DND-41 (cell line): ENCODE data around the gene LNX1.

Experiments
- ATAC-seq: fragments of 200-7000 bp; cut with Tn5 transposase; 3 replicates; pipeline ENCODE4 v1.9.1; 2021; ENCODE audit warnings: low read depth; ENCODE audit not compliant: insufficient read depth
- DNase-seq: peaks from one replicate; pipeline ENCODE4 v3.0.0-alpha.2; 2020
- H2AFZ ChIP-seq: 2 replicates; pipeline ENCODE4 v1.6.0; 2012; ENCODE audit warnings: low read depth, low read length
- H3K27ac ChIP-seq: 2 replicates; pipeline ENCODE4 v1.5.1; 2012; ENCODE audit warnings: low read length, inconsistent platforms
- H3K27me3 ChIP-seq: fragments of 200-600 bp; sonication (generic); 2 replicates; pipeline ENCODE4 v1.6.0; 2012; ENCODE audit warnings: low read length, mild to moderate bottlenecking, inconsistent platforms; ENCODE audit not compliant: insufficient read depth, poor library complexity
- H3K36me3 ChIP-seq: 2 replicates; pipeline ENCODE4 v1.5.1; 2012; ENCODE audit warnings: low read length, inconsistent platforms; ENCODE audit not compliant: insufficient read depth
- H3K4me1 ChIP-seq: 2 replicates; pipeline ENCODE4 v1.5.1; 2012; ENCODE audit warnings: mild to moderate bottlenecking, low read length; ENCODE audit not compliant: insufficient read depth
- H3K4me2 ChIP-seq: 2 replicates; pipeline ENCODE4 v1.6.0; 2012; ENCODE audit warnings: mild to moderate bottlenecking, moderate library complexity, low read length, inconsistent platforms; ENCODE audit not compliant: insufficient read depth
- H3K4me3 ChIP-seq, 2 experiments: fragments of 200-600 bp in 1 of 2; shearing (Covaris generic) in 1 of 2; 2 replicates each; pipeline ENCODE4 v1.5.1; 2012 to 2016; ENCODE audit warnings: inconsistent platforms in 2 of 2, low read length in 2 of 2, mild to moderate bottlenecking in 2 of 2, low read depth in 1 of 2, moderate library complexity in 1 of 2
- H3K79me2 ChIP-seq: 2 replicates; pipeline ENCODE4 v1.6.0; 2012; ENCODE audit warnings: low read length, inconsistent platforms; ENCODE audit not compliant: insufficient read depth
- H3K9ac ChIP-seq: 2 replicates; pipeline ENCODE4 v1.6.0; 2012; ENCODE audit warnings: low read depth, mild to moderate bottlenecking, inconsistent platforms, low read length, moderate library complexity
- H3K9me3 ChIP-seq: 2 replicates; pipeline ENCODE4 v1.5.1; 2012; ENCODE audit warnings: low read length, moderate library complexity, mild to moderate bottlenecking, inconsistent platforms; ENCODE audit not compliant: insufficient read depth, severe bottlenecking
- H4K20me1 ChIP-seq: 2 replicates; pipeline ENCODE4 v1.6.0; 2012; ENCODE audit warnings: low read length; ENCODE audit not compliant: insufficient read depth
- CTCF ChIP-seq: IDR thresholded peaks from 2 replicates; pipeline ENCODE4 v1.5.1; 2012; ENCODE audit warnings: borderline replicate concordance, low read length, moderate library complexity, mild to moderate bottlenecking; ENCODE audit not compliant: poor library complexity, severe bottlenecking; ENCODE audit errors: extremely low read depth
- EZH2 ChIP-seq: IDR thresholded peaks from 3 replicates; pipeline ENCODE4 v1.6.1; 2012; ENCODE audit warnings: borderline replicate concordance, low read depth, mild to moderate bottlenecking, moderate library complexity, low read length, inconsistent platforms; ENCODE audit not compliant: severe bottlenecking

Gene LNX1

DNA sequence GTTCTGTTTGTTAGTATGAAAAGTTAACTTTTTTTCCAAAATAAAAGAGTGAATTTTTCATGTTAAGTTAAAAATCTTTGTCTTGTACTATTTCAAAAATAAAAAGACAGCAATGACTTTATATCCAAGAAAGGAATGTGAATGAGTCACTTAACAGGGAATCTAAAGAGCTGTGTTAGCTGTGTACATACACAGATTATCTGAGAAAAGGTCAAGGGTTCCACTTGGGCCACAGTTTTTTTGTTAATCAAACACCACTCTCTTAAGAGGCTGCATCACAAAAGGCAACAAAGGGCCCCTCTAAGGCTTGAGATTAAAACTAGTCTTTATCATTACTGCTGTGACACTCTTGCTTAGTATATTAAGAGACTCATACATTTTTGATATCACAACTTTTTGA lies 131.7 kb downstream of the LNX1 start:
- Histone ChIP-seq H3K79me2 (no peaks in the 10 kb centered on the region), H3K9ac (no peak overlapping the region), H3K9me3 (no peaks in the 10 kb centered on the region), H3K4me1 (no peaks in the 10 kb centered on the region), H3K27me3 (no peaks in the 10 kb centered on the region), H3K4me2 (no peak overlapping the region), H2AFZ (no peak overlapping the region), H3K27ac (no peak overlapping the region), H3K4me3 (no peak overlapping the region), H4K20me1 (no peaks in the 10 kb centered on the region; the same call in 1 of the 2 replicates), H3K36me3 (peaks cover 80% of the 10 kb centered on the region)
- ATAC-seq (no peak), DNase-seq (no peak)
- TF ChIP-seq CTCF (no peak), EZH2 (no peak)

- DNase-seq, result no peak
- Histone ChIP-seq H3K9me3 (no peaks in the 10 kb centered on the region), H3K4me1 (no peaks in the 10 kb centered on the region), H3K27ac (no peak overlapping the region), H3K4me3 (no peak overlapping the region), H3K79me2 (no peaks in the 10 kb centered on the region), H3K27me3 (no peaks in the 10 kb centered on the region), H3K9ac (no peak overlapping the region), H4K20me1 (no peaks in the 10 kb centered on the region; the same call in 1 of the 2 replicates), H3K36me3 (peaks cover 92% of the 10 kb centered on the region), H2AFZ (no peak overlapping the region), H3K4me2 (no peak overlapping the region)
- no peak for ATAC-seq
- TF ChIP-seq EZH2 (no peak), CTCF (no peak)
These were observed 135.1 kb downstream of the LNX1 start for GRCh38 chr4:53456178-53456577.

- Histone ChIP-seq H3K36me3 (peaks cover 91% of the 10 kb centered on the region), H3K79me2 (no peaks in the 10 kb centered on the region), H3K9ac (no peak overlapping the region), H3K4me1 (no peaks in the 10 kb centered on the region), H3K27ac (no peak overlapping the region), H2AFZ (no peak overlapping the region), H4K20me1 (no peaks in the 10 kb centered on the region; the same call in 1 of the 2 replicates), H3K27me3 (no peaks in the 10 kb centered on the region), H3K4me2 (no peak overlapping the region), H3K9me3 (no peaks in the 10 kb centered on the region), H3K4me3 (no peak overlapping the region)
- TF ChIP-seq EZH2 (no peak), CTCF (no peak)
- DNase-seq (no peak), ATAC-seq (no peak)
These were observed 135.5 kb downstream of the LNX1 start for GRCh38 chr4:53455766-53456165.

DNA sequence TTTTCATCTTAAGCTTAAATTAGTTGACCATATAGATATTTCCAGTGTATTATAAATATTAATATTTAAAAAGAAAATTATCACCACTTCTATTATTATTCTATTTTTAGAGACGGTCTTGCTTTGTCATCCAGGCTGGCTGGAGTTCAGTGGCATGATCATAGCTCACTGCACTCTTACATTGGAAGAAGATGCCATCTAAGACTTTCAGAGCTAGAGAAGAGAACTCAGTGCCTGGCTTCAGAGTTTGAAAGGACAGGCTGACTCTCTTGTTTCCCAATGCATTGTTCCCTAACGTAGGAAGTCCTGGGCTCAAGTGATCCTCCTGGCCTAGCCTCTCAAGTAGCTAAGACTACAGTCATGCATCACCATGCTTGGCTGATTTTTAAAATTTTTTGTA lies 137.9 kb downstream of the LNX1 start:
- H2AFZ ChIP-seq, result no peak overlapping the region
- TF ChIP-seq CTCF (no peak), EZH2 (no peak)
- H3K9ac ChIP-seq, result no peak overlapping the region
- H4K20me1 ChIP-seq, result no peaks in the 10 kb centered on the region; the same call in 1 of the 2 replicates
- no peaks in the 10 kb centered on the region for H3K4me1 ChIP-seq
- no peaks in the 10 kb centered on the region for H3K27me3 ChIP-seq
- H3K4me3 ChIP-seq, result no peak overlapping the region
- peaks cover 76% of the 10 kb centered on the region for H3K36me3 ChIP-seq
- no peak for DNase-seq
- no peak overlapping the region for H3K4me2 ChIP-seq
- H3K27ac ChIP-seq, result no peak overlapping the region
- H3K9me3 ChIP-seq, result no peaks in the 10 kb centered on the region
- ATAC-seq, result no peak
- no peaks in the 10 kb centered on the region for H3K79me2 ChIP-seq
